Measurements from ENCODE around the gene SLC9A9. TPM values are rescaled to one million over a fixed set of nuclear protein-coding genes. Genes with fewer than 3 reads are reported as not detected.

The SLC9A9 gene
- total and polyA plus RNA-seq, 2 donors (not counting 1 experiment from before 2014, with no cell fraction given) = 14.3 to 74.0 TPM

- Histone ChIP-seq H4K20me1 (ENCODE audit: control insufficient read depth, extremely low read depth, insufficient read depth, low read length) (no peaks in the 10 kb centered on the region), H2AFZ (ENCODE audit: low read length) (no peak overlapping the region), H3K36me3 (ENCODE audit: control insufficient read depth, insufficient read depth, low read length) (no peaks in the 10 kb centered on the region), H3K79me2 (ENCODE audit: control insufficient read depth, insufficient read depth, low read length) (no peaks in the 10 kb centered on the region), H3K27me3 (ENCODE audit: control insufficient read depth, insufficient read depth, low read length) (no peaks in the 10 kb centered on the region), H3K4me3 (replicated peaks in 1 of 4; ENCODE audit: control extremely low read depth in 1 of 4, insufficient read depth in 1 of 4, low read depth in 3 of 4, low read length in 4 of 4) (no peak overlapping the region), H3K9me3 (ENCODE audit: control insufficient read depth, insufficient read depth, low read depth, low read length) (no peaks in the 10 kb centered on the region), H3K9ac (ENCODE audit: insufficient read depth, low read length) (no peak overlapping the region), H3K27ac (ENCODE audit: insufficient read depth, low read length) (no peak overlapping the region), H3K4me2 (ENCODE audit: extremely low read depth, insufficient read depth, low read length) (no peak overlapping the region), H3K4me1 (ENCODE audit: control insufficient read depth, extremely low read depth, insufficient read depth, low read length) (no peaks in the 10 kb centered on the region)
- no peak for TF ChIP-seq CTCF (conservative IDR thresholded peaks at IDR 0.05 in 1 of 2, IDR thresholded peaks at IDR 0.05 in 1 of 2; ENCODE audit: low read depth in 1 of 2, low read length in 2 of 2)
- no peak for TF ChIP-seq EZH2 (IDR thresholded peaks at IDR 0.05; ENCODE audit: low read length, missing control alignments)
- DNase-seq (ENCODE audit: low read depth in 2 of 2) = peak in 1 of 2 donors; percentile 43
Measured at GRCh38 chr3:143634991-143635390, 213.3 kb downstream of the SLC9A9 start.

- H3K9ac ChIP-seq (ENCODE audit: insufficient read depth, low read length) = no peak overlapping the region
- no peaks in the 10 kb centered on the region for H3K36me3 ChIP-seq (ENCODE audit: control insufficient read depth, insufficient read depth, low read length)
- no peaks in the 10 kb centered on the region for H4K20me1 ChIP-seq (ENCODE audit: control insufficient read depth, extremely low read depth, insufficient read depth, low read length)
- no peak for DNase-seq (ENCODE audit: low read depth in 2 of 2)
- no peaks in the 10 kb centered on the region for H3K9me3 ChIP-seq (ENCODE audit: control insufficient read depth, insufficient read depth, low read depth, low read length)
- H3K4me2 ChIP-seq (ENCODE audit: extremely low read depth, insufficient read depth, low read length) = no peak overlapping the region
- H2AFZ ChIP-seq (ENCODE audit: low read length) = no peak overlapping the region
- H3K27me3 ChIP-seq (ENCODE audit: control insufficient read depth, insufficient read depth, low read length) = no peaks in the 10 kb centered on the region
- no peaks in the 10 kb centered on the region for H3K4me1 ChIP-seq (ENCODE audit: control insufficient read depth, extremely low read depth, insufficient read depth, low read length)
- H3K27ac ChIP-seq (ENCODE audit: insufficient read depth, low read length) = no peak overlapping the region
- TF ChIP-seq EZH2 (IDR thresholded peaks at IDR 0.05; ENCODE audit: low read length, missing control alignments) = no peak
- TF ChIP-seq CTCF (conservative IDR thresholded peaks at IDR 0.05 in 1 of 2, IDR thresholded peaks at IDR 0.05 in 1 of 2; ENCODE audit: low read depth in 1 of 2, low read length in 2 of 2) = no peak
- H3K4me3 ChIP-seq (replicated peaks in 1 of 4; ENCODE audit: control extremely low read depth in 1 of 4, insufficient read depth in 1 of 4, low read depth in 3 of 4, low read length in 4 of 4) = no peak overlapping the region
- H3K79me2 ChIP-seq (ENCODE audit: control insufficient read depth, insufficient read depth, low read length) = no peaks in the 10 kb centered on the region
Measured at GRCh38 chr3:143634427-143634826, 213.8 kb downstream of the SLC9A9 start.

- no peak for DNase-seq (ENCODE audit: low read depth in 2 of 2)
- Histone ChIP-seq H3K9ac (ENCODE audit: insufficient read depth, low read length) (no peak overlapping the region), H3K27ac (ENCODE audit: insufficient read depth, low read length) (no peak overlapping the region), H3K27me3 (ENCODE audit: control insufficient read depth, insufficient read depth, low read length) (no peaks in the 10 kb centered on the region), H3K36me3 (ENCODE audit: control insufficient read depth, insufficient read depth, low read length) (no peaks in the 10 kb centered on the region), H3K4me2 (ENCODE audit: extremely low read depth, insufficient read depth, low read length) (no peak overlapping the region), H3K4me1 (ENCODE audit: control insufficient read depth, extremely low read depth, insufficient read depth, low read length) (no peaks in the 10 kb centered on the region), H4K20me1 (ENCODE audit: control insufficient read depth, extremely low read depth, insufficient read depth, low read length) (no peaks in the 10 kb centered on the region), H2AFZ (ENCODE audit: low read length) (no peak overlapping the region), H3K9me3 (ENCODE audit: control insufficient read depth, insufficient read depth, low read depth, low read length) (no peaks in the 10 kb centered on the region), H3K79me2 (ENCODE audit: control insufficient read depth, insufficient read depth, low read length) (no peaks in the 10 kb centered on the region), H3K4me3 (replicated peaks in 1 of 4; ENCODE audit: control extremely low read depth in 1 of 4, insufficient read depth in 1 of 4, low read depth in 3 of 4, low read length in 4 of 4) (no peak overlapping the region)
- TF ChIP-seq EZH2 (IDR thresholded peaks at IDR 0.05; ENCODE audit: low read length, missing control alignments) (no peak), CTCF (conservative IDR thresholded peaks at IDR 0.05 in 1 of 2, IDR thresholded peaks at IDR 0.05 in 1 of 2; ENCODE audit: low read depth in 1 of 2, low read length in 2 of 2) (no peak)
Measured at GRCh38 chr3:143633816-143634215, 214.5 kb downstream of the SLC9A9 start.

Measured in fibroblast of lung (primary cell).